HG02642 (cell line): ENCODE measurements around the gene CMBL.

Experiments used
- ATAC-seq: cut with Tn5 transposase; IDR thresholded peaks from one replicate; pipeline ENCODE4 v1.9.1; 2021; ENCODE audit warnings: mild to moderate bottlenecking; ENCODE audit not compliant: unreplicated experiment, poor library complexity

The CMBL gene

GRCh38 chr5:10334831-10335230, 27.1 kb upstream of the CMBL start:
- no peak for ATAC-seq

- ATAC-seq = peak; percentile 65
Measured at GRCh38 chr5:10333154-10334006, 25.7 kb upstream of the CMBL start.

GRCh38 chr5:10332301-10332700, 24.6 kb upstream of the CMBL start:
- no peak for ATAC-seq

- no peak for ATAC-seq
Measured at GRCh38 chr5:10331341-10331796, 23.7 kb upstream of the CMBL start.

- ATAC-seq = no peak
Measured at GRCh38 chr5:10330511-10331230, 23.0 kb upstream of the CMBL start.

GRCh38 chr5:10329820-10330481, 22.2 kb upstream of the CMBL start:
- no peak for ATAC-seq

GRCh38 chr5:10329446-10329819, 21.7 kb upstream of the CMBL start:
- no peak for ATAC-seq

GRCh38 chr5:10328323-10328722, 20.6 kb upstream of the CMBL start:
- ATAC-seq = no peak

- ATAC-seq = no peak
Measured at GRCh38 chr5:10324518-10325370, 17.0 kb upstream of the CMBL start.

- no peak for ATAC-seq
Measured at GRCh38 chr5:10323588-10324488, 16.1 kb upstream of the CMBL start.

- ATAC-seq = no peak
Measured at GRCh38 chr5:10321882-10322281, 14.2 kb upstream of the CMBL start.

GRCh38 chr5:10320793-10321192, 13.1 kb upstream of the CMBL start:
- ATAC-seq = no peak

- ATAC-seq = no peak
Measured at GRCh38 chr5:10319202-10319851, 11.6 kb upstream of the CMBL start.

- ATAC-seq = peak; percentile 75
Measured at GRCh38 chr5:10317825-10318682, 10.4 kb upstream of the CMBL start.

- ATAC-seq = no peak
Measured at GRCh38 chr5:10315824-10316509, 8.3 kb upstream of the CMBL start.

- ATAC-seq = no peak
Measured at GRCh38 chr5:10315201-10315600, 7.5 kb upstream of the CMBL start.
